Central memory CD8-positive, alpha-beta T cell (primary cell): ENCODE measurements around the gene SLC25A13.

Experiments
- ATAC-seq: fragments of 150-1000 bp; cut with Tn5 transposase; replicated peaks from 2 replicates; pipeline ENCODE4 v1.10.0; 2022; ENCODE audit warnings: mild to moderate bottlenecking, moderate FRiP score, moderate number of reproducible peaks; ENCODE audit not compliant: poor library complexity, severe bottlenecking; ENCODE audit errors: extremely low read depth
- DNase-seq, 2 donors: peaks; one replicate each; pipeline ENCODE4 v3.0.0; 2021; ENCODE audit warnings: low spot score in 2 of 2
- H3K27ac Mint-ChIP-seq: one replicate; pipeline ENCODE4 v1.8.0; 2022; ENCODE audit warnings: low read depth, mild to moderate bottlenecking, moderate library complexity, mixed read lengths
- H3K27me3 Mint-ChIP-seq: one replicate; pipeline ENCODE4 v1.8.0; 2022; ENCODE audit warnings: mixed read lengths
- H3K36me3 Mint-ChIP-seq: one replicate; pipeline ENCODE4 v1.8.0; 2022; ENCODE audit warnings: mild to moderate bottlenecking, moderate library complexity, mixed read lengths; ENCODE audit not compliant: insufficient read depth
- H3K4me1 Mint-ChIP-seq: one replicate; pipeline ENCODE4 v1.8.0; 2022; ENCODE audit warnings: mixed read lengths
- H3K4me3 Mint-ChIP-seq: one replicate; pipeline ENCODE4 v1.8.0; 2022; ENCODE audit warnings: mild to moderate bottlenecking, moderate library complexity, mixed read lengths
- H3K9me3 Mint-ChIP-seq: one replicate; pipeline ENCODE4 v1.8.0; 2022; ENCODE audit warnings: mixed read lengths

The SLC25A13 gene

GRCh38 chr7:96225251-96225650 lies 96.6 kb downstream of the SLC25A13 start:
- peaks cover 3% of the 10 kb centered on the region for H3K36me3 Mint-ChIP-seq
- H3K27me3 Mint-ChIP-seq, result no peaks in the 10 kb centered on the region
- no peak overlapping the region for H3K27ac Mint-ChIP-seq
- H3K4me1 Mint-ChIP-seq, result no peaks in the 10 kb centered on the region
- ATAC-seq (no peak), DNase-seq (no peak)
- H3K4me3 Mint-ChIP-seq, result no peak overlapping the region
- H3K9me3 Mint-ChIP-seq, result no peaks in the 10 kb centered on the region

- H3K9me3 Mint-ChIP-seq, result no peaks in the 10 kb centered on the region
- peaks cover 3% of the 10 kb centered on the region for H3K36me3 Mint-ChIP-seq
- no peak overlapping the region for H3K27ac Mint-ChIP-seq
- ATAC-seq (no peak), DNase-seq (no peak)
- no peaks in the 10 kb centered on the region for H3K27me3 Mint-ChIP-seq
- no peak overlapping the region for H3K4me3 Mint-ChIP-seq
- H3K4me1 Mint-ChIP-seq, result no peaks in the 10 kb centered on the region
These were observed 97.2 kb downstream of the SLC25A13 start for GRCh38 chr7:96224685-96225084.

- H3K36me3 Mint-ChIP-seq, result peaks cover 3% of the 10 kb centered on the region
- H3K4me3 Mint-ChIP-seq, result no peak overlapping the region
These were observed 97.8 kb downstream of the SLC25A13 start for GRCh38 chr7:96224073-96224472.

GRCh38 chr7:96221888-96222287 lies 100.0 kb downstream of the SLC25A13 start:
- no peaks in the 10 kb centered on the region for H3K27me3 Mint-ChIP-seq
- no peak for ATAC-seq
- H3K4me1 Mint-ChIP-seq, result no peaks in the 10 kb centered on the region
- H3K36me3 Mint-ChIP-seq, result no peaks in the 10 kb centered on the region
- no peak overlapping the region for H3K4me3 Mint-ChIP-seq
- no peaks in the 10 kb centered on the region for H3K9me3 Mint-ChIP-seq
- DNase-seq, result no peak
- no peak overlapping the region for H3K27ac Mint-ChIP-seq

More at GRCh38 chr7:96224073-96224472, 97.8 kb downstream of the SLC25A13 start:
- Mint-ChIP-seq H3K4me1 (no peaks in the 10 kb centered on the region), H3K9me3 (no peaks in the 10 kb centered on the region), H3K27me3 (no peaks in the 10 kb centered on the region), H3K27ac (no peak overlapping the region)
- ATAC-seq, result no peak
- DNase-seq, result no peak

- H3K4me1 Mint-ChIP-seq, result no peaks in the 10 kb centered on the region
- H3K9me3 Mint-ChIP-seq, result peaks cover 5% of the 10 kb centered on the region
- DNase-seq (no peak), ATAC-seq (no peak)
- no peak overlapping the region for H3K4me3 Mint-ChIP-seq
- H3K27me3 Mint-ChIP-seq, result no peaks in the 10 kb centered on the region
- H3K27ac Mint-ChIP-seq, result no peak overlapping the region
- H3K36me3 Mint-ChIP-seq, result no peaks in the 10 kb centered on the region
These were observed 102.3 kb downstream of the SLC25A13 start for GRCh38 chr7:96219378-96220130.

- Mint-ChIP-seq H3K27ac (no peak overlapping the region), H3K4me1 (no peaks in the 10 kb centered on the region), H3K4me3 (no peak overlapping the region), H3K36me3 (no peaks in the 10 kb centered on the region), H3K27me3 (no peaks in the 10 kb centered on the region), H3K9me3 (peaks cover 5% of the 10 kb centered on the region)
- ATAC-seq (no peak), DNase-seq (no peak)
These were observed 103.1 kb downstream of the SLC25A13 start for GRCh38 chr7:96218664-96219243.

GRCh38 chr7:96217147-96217546 lies 104.8 kb downstream of the SLC25A13 start:
- no peaks in the 10 kb centered on the region for H3K27me3 Mint-ChIP-seq
- H3K36me3 Mint-ChIP-seq, result no peaks in the 10 kb centered on the region

GRCh38 chr7:96216373-96216772 lies 105.5 kb downstream of the SLC25A13 start:
- peaks cover 5% of the 10 kb centered on the region for H3K9me3 Mint-ChIP-seq

More at GRCh38 chr7:96217147-96217546, 104.8 kb downstream of the SLC25A13 start:
- no peaks in the 10 kb centered on the region for H3K4me1 Mint-ChIP-seq
- H3K27ac Mint-ChIP-seq, result no peak overlapping the region
- DNase-seq (no peak), ATAC-seq (no peak)
- peaks cover 5% of the 10 kb centered on the region for H3K9me3 Mint-ChIP-seq
- no peak overlapping the region for H3K4me3 Mint-ChIP-seq

GRCh38 chr7:96212474-96212873 lies 109.4 kb downstream of the SLC25A13 start:
- no peak for ATAC-seq
- DNase-seq, result no peak
- no peaks in the 10 kb centered on the region for H3K4me1 Mint-ChIP-seq
- no peak overlapping the region for H3K27ac Mint-ChIP-seq
- H3K27me3 Mint-ChIP-seq, result no peaks in the 10 kb centered on the region
- H3K9me3 Mint-ChIP-seq, result peaks cover 5% of the 10 kb centered on the region
- H3K36me3 Mint-ChIP-seq, result peaks cover 9% of the 10 kb centered on the region
- no peak overlapping the region for H3K4me3 Mint-ChIP-seq

More at GRCh38 chr7:96216373-96216772, 105.5 kb downstream of the SLC25A13 start:
- no peaks in the 10 kb centered on the region for H3K4me1 Mint-ChIP-seq
- no peaks in the 10 kb centered on the region for H3K36me3 Mint-ChIP-seq
- H3K27me3 Mint-ChIP-seq, result no peaks in the 10 kb centered on the region
- ATAC-seq (no peak), DNase-seq (no peak)
- no peak overlapping the region for H3K4me3 Mint-ChIP-seq
- no peak overlapping the region for H3K27ac Mint-ChIP-seq

- Mint-ChIP-seq H3K4me3 (no peak overlapping the region), H3K36me3 (peaks cover 10% of the 10 kb centered on the region), H3K4me1 (no peaks in the 10 kb centered on the region), H3K9me3 (peaks cover 5% of the 10 kb centered on the region), H3K27ac (no peak overlapping the region), H3K27me3 (no peaks in the 10 kb centered on the region)
- DNase-seq (no peak), ATAC-seq (no peak)
These were observed 109.9 kb downstream of the SLC25A13 start for GRCh38 chr7:96211954-96212353.

- Mint-ChIP-seq H3K27ac (no peak overlapping the region), H3K4me1 (no peaks in the 10 kb centered on the region), H3K36me3 (peaks cover 10% of the 10 kb centered on the region), H3K9me3 (no peaks in the 10 kb centered on the region), H3K27me3 (no peaks in the 10 kb centered on the region), H3K4me3 (no peak overlapping the region)
- ATAC-seq, result no peak
- no peak for DNase-seq
These were observed 116.2 kb downstream of the SLC25A13 start for GRCh38 chr7:96205665-96206064.

GRCh38 chr7:96204601-96205000 lies 117.3 kb downstream of the SLC25A13 start:
- Mint-ChIP-seq H3K4me3 (no peak overlapping the region), H3K27ac (no peak overlapping the region), H3K36me3 (peaks cover 9% of the 10 kb centered on the region), H3K9me3 (no peaks in the 10 kb centered on the region), H3K4me1 (no peaks in the 10 kb centered on the region), H3K27me3 (no peaks in the 10 kb centered on the region)
- DNase-seq (no peak), ATAC-seq (no peak)

- H3K4me1 Mint-ChIP-seq, result no peaks in the 10 kb centered on the region
- no peak for DNase-seq
- no peaks in the 10 kb centered on the region for H3K27me3 Mint-ChIP-seq
- no peak for ATAC-seq
- H3K36me3 Mint-ChIP-seq, result peaks cover 9% of the 10 kb centered on the region
- H3K4me3 Mint-ChIP-seq, result no peak overlapping the region
- no peaks in the 10 kb centered on the region for H3K9me3 Mint-ChIP-seq
- H3K27ac Mint-ChIP-seq, result no peak overlapping the region
These were observed 118.1 kb downstream of the SLC25A13 start for GRCh38 chr7:96203786-96204185.
